Nephron (organoid): ENCODE measurements around the gene RASL11B.

Experiments used
- H3K27ac Mint-ChIP-seq, 3 experiments: 2 replicates each; pipeline ENCODE4 v1.8.0; 2020; ENCODE audit warnings: mixed read lengths in 3 of 3, mild to moderate bottlenecking in 2 of 3, moderate library complexity in 1 of 3
- H3K27me3 Mint-ChIP-seq: 2 replicates; pipeline ENCODE4 v1.8.0; 2021; ENCODE audit warnings: low read depth, mild to moderate bottlenecking, moderate library complexity, mixed read lengths
- H3K36me3 Mint-ChIP-seq: 2 replicates; pipeline ENCODE4 v1.8.0; 2020; ENCODE audit warnings: low read depth, mixed read lengths
- H3K4me1 Mint-ChIP-seq: 2 replicates; pipeline ENCODE4 v1.8.0; 2020; ENCODE audit warnings: mixed read lengths
- H3K4me3 Mint-ChIP-seq, 3 experiments: 2 replicates each; pipeline ENCODE4 v1.8.0; 2020; ENCODE audit warnings: mild to moderate bottlenecking in 3 of 3, mixed read lengths in 3 of 3, moderate library complexity in 2 of 3
- H3K9me3 Mint-ChIP-seq: 2 replicates; pipeline ENCODE4 v1.8.0; 2020; ENCODE audit warnings: mixed read lengths
- CTCF ChIP-seq, 3 experiments: fragments of 200-600 bp; sonication (generic); IDR thresholded peaks; one replicate each; pipeline ENCODE4 v1.5.0; 2021; ENCODE audit warnings: antibody characterized with exemption in 3 of 3; ENCODE audit not compliant: unreplicated experiment in 3 of 3

Gene RASL11B

GRCh38 chr4:52867163-52867562 lies 5.0 kb downstream of the RASL11B start:
- H3K9me3 Mint-ChIP-seq, result no peaks in the 10 kb centered on the region
- H3K36me3 Mint-ChIP-seq, result peaks cover 54% of the 10 kb centered on the region

GRCh38 chr4:52868133-52868532 lies 6.0 kb downstream of the RASL11B start:
- Mint-ChIP-seq H3K27me3 (no peaks in the 10 kb centered on the region), H3K36me3 (peaks cover 50% of the 10 kb centered on the region), H3K4me1 (peaks cover 87% of the 10 kb centered on the region), H3K27ac (peak overlapping the region; percentile 86 to 89 (median 87)), H3K4me3 (peak overlapping the region; percentile 15 to 64 (median 39)), H3K9me3 (no peaks in the 10 kb centered on the region)
- peak in 2 of 3 experiments; percentile 9 to 22 for TF ChIP-seq CTCF (IDR thresholded peaks at IDR 0.05; ENCODE audit: unreplicated experiment in 3 of 3)

More at GRCh38 chr4:52867163-52867562, 5.0 kb downstream of the RASL11B start:
- H3K4me3 Mint-ChIP-seq, result peak overlapping the region in 2 of 3 experiments; percentile 40 to 75
- H3K27me3 Mint-ChIP-seq, result no peaks in the 10 kb centered on the region
- peaks cover 79% of the 10 kb centered on the region for H3K4me1 Mint-ChIP-seq
- H3K27ac Mint-ChIP-seq, result peak overlapping the region; percentile 86 to 89 (median 87)
- no peak for TF ChIP-seq CTCF (IDR thresholded peaks at IDR 0.05; ENCODE audit: unreplicated experiment in 3 of 3)

GRCh38 chr4:52869196-52869595 lies 7.1 kb downstream of the RASL11B start:
- peak overlapping the region; percentile 87 to 91 (median 89) for H3K27ac Mint-ChIP-seq
- H3K36me3 Mint-ChIP-seq, result peaks cover 41% of the 10 kb centered on the region
- peak overlapping the region in 2 of 3 experiments; percentile 63 to 73 for H3K4me3 Mint-ChIP-seq
- H3K4me1 Mint-ChIP-seq, result peaks cover 90% of the 10 kb centered on the region
- no peak for TF ChIP-seq CTCF (IDR thresholded peaks at IDR 0.05; ENCODE audit: unreplicated experiment in 3 of 3)
- H3K27me3 Mint-ChIP-seq, result no peaks in the 10 kb centered on the region
- H3K9me3 Mint-ChIP-seq, result no peaks in the 10 kb centered on the region

- Mint-ChIP-seq H3K4me1 (peaks cover 91% of the 10 kb centered on the region), H3K36me3 (peaks cover 36% of the 10 kb centered on the region)
- no peak for TF ChIP-seq CTCF (IDR thresholded peaks at IDR 0.05; ENCODE audit: unreplicated experiment in 3 of 3)
These were observed 7.5 kb downstream of the RASL11B start for GRCh38 chr4:52869656-52870055.

GRCh38 chr4:52870225-52870624 lies 8.1 kb downstream of the RASL11B start:
- TF ChIP-seq CTCF (IDR thresholded peaks at IDR 0.05; ENCODE audit: unreplicated experiment in 3 of 3), result no peak
- Mint-ChIP-seq H3K4me3 (peak overlapping the region in 1 of 3 experiments; percentile 50), H3K9me3 (no peaks in the 10 kb centered on the region), H3K27me3 (peaks cover 4% of the 10 kb centered on the region), H3K4me1 (peaks cover 91% of the 10 kb centered on the region), H3K27ac (peak overlapping the region; percentile 87 to 91 (median 89)), H3K36me3 (peaks cover 31% of the 10 kb centered on the region)

More at GRCh38 chr4:52869656-52870055, 7.5 kb downstream of the RASL11B start:
- peak overlapping the region in 1 of 3 experiments; percentile 50 for H3K4me3 Mint-ChIP-seq
- no peaks in the 10 kb centered on the region for H3K9me3 Mint-ChIP-seq
- H3K27ac Mint-ChIP-seq, result peak overlapping the region; percentile 87 to 91 (median 89)
- peaks cover 3% of the 10 kb centered on the region for H3K27me3 Mint-ChIP-seq

GRCh38 chr4:52873191-52873590 lies 11.1 kb downstream of the RASL11B start:
- H3K27ac Mint-ChIP-seq, result peak overlapping the region; percentile 38 to 55 (median 43)
- peaks cover 8% of the 10 kb centered on the region for H3K36me3 Mint-ChIP-seq
- TF ChIP-seq CTCF (IDR thresholded peaks at IDR 0.05; ENCODE audit: unreplicated experiment in 3 of 3), result no peak
- H3K4me1 Mint-ChIP-seq, result peaks cover 89% of the 10 kb centered on the region
- peak overlapping the region; percentile 5 to 54 (median 38) for H3K4me3 Mint-ChIP-seq
- no peaks in the 10 kb centered on the region for H3K9me3 Mint-ChIP-seq
- peaks cover 4% of the 10 kb centered on the region for H3K27me3 Mint-ChIP-seq
